NCI-H2196 treated with DMSO at 0.1 percent for 48 hours (cell line): ENCODE measurements around the gene PZP.
"Not testable (repeated sequence)": the region's sequence is repeated elsewhere in the genome, so short reads cannot be mapped to it uniquely, and the experiment has no call there.

ENCODE experiments used
- DNase-seq: peaks from one replicate; lab custom pipeline; 2025; ENCODE audit not compliant: unreplicated experiment; lab: John Stamatoyannopoulos, UW

The PZP gene

DNA sequence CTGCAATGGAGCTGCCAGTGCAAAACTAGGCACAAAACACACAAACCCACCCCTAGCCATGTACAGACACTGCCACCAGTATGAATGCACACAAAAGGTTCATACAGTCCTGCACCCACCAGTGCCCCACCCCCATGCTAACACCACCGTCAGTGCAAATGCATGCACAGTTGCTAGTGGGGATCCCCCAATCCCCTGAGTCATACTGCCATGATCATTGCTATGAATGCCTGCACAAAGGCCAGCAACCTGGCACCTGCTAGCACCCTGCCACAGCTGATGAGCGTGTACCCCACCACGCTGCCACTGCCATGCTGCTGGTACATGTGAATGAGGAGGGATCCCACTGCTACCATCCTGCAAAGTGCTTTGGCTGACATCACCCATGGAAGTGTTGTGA is 23.9 kb downstream of the PZP start:
- DNase-seq: no peak

DNA sequence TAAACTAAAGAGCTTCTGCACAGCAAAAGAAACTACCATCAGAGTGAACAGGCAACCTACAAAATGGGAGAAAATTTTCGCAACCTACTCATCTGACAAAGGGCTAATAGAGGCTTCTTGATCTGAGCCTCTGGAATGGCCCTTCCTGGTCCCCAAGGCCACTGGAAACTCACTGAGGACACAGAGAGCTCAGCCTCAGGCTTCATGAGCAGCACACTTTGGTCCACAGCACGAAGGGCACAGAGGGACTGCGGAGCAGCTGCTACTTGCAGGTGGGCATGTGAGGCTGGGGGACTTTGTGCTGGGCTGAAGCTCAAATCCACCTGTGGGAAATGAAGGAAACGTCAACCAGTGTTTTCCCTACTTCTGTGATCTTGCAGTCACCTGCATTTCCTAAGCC is 27.4 kb downstream of the PZP start:
- DNase-seq: no peak

DNA sequence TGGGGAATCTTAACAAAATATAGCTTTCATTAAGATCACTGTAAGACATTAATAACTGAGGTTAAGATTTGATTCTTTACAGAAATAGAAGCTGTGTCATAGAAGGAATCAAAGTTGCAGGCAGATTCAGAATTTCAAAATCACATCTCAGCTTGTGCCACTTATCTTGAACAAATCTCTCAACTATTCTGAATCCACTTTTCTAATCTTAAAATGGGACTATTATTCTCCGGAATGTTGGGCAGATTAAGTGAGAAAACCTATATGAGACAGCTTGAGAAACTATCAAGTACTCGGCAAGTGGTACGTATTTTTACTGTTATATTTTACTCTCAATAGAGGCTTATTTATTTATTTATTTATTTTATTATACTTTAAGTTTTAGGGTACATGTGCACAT is 28.4 kb downstream of the PZP start:
- no peak for DNase-seq

DNA sequence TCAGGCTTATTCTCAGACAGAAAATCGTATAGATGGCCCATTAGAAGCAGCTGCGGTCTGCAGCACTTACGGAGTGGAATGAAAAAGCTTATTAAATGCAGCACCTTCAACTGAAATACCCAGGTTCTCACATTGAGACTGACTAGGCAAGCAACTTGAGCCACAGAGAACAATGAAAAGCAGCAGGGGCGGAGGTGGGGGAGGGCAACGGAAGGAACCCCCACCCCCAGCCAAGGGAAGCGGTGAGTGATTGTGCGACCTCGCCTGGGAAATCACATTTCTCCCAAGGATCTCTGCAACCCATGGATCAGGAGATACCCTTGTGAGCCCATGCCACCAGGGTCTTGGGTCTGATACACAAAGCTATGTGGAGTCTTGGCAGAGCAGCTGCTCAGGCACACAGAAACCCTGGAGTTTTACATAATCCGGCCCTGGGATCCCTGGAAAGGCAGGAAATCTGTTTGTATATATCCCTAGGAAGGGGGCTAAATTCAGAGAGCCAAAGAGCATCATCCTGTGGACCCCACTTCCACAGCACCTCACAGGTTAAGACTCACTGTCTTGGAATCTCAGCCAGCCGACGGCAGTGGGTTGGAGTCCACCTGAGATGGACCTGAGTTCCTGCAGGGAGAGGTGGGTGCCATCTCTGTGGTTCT is 38.1 kb downstream of the PZP start:
- DNase-seq: no peak

DNA sequence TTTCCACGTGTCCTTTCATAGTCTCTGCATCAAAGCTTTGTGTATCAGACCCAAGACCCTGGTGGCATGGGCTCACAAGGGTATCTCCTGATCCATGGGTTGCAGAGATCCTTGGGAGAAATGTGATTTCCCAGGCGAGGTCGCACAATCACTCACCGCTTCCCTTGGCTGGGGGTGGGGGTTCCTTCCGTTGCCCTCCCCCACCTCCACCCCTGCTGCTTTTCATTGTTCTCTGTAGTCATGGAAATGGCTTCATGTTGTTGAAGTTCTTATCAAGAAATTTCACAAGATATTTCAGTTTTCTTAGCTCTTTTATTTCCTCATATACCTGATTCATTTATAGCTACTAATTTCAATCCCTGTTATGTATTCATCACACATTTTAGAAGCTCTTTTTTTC is 40.9 kb downstream of the PZP start:
- not testable (repeated sequence) for DNase-seq

DNA sequence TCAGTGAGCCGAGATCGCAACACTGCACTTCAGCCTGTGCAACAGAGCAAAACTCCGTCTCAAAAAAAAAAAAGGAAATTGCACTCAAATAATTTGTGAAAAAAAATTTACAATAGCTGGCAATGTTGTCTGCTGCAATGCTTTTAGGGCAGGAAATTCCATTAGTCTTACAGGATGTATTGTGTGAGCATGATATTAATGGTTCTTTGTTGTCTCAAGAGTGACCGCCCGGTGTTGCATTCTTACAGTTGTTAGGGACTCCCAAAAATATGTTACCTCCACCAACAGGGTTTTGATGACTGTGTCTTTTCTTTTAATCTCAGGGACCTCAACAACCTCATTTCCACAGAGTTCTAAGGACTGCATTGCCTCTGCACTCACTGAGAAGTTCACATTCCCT is 44.8 kb downstream of the PZP start:
- no peak for DNase-seq

DNA sequence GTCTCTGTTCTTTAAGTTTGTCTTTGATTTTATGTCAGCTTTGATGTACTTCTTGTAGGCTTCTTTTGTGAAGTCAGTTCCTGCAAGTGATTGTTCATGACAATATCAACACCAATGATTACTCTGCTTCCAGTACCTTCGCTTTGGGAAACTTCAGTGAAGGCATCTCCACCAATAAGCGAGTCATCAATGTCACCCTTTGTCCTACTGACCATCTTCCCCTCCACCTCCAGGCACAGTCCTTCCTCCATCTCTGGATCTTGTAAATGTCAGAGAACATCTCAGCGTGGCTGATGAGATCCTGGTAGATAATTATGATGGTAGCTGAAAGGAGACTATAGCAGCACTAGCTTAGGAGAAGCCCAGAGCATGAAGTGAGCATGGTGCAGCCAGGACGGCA is 52.1 kb downstream of the PZP start:
- DNase-seq: no peak

DNA sequence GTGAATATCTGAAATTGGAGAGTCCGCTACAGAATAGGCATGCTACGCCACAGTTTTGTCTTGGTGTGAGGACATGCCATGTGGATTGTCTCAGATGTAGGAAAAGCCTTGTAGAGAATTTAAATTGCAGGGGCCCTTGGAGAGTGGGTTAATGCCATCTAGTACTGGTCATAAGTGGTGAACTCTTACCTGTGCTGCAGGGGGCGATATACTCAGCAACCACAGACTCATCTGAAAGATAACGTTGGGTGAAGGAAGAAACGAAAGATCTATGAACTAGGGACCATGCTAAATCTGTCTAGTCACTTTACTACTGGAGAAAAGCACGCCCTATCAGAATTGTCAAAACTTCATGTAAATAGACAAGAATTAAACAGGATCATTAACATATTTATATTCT is 58.8 kb downstream of the PZP start:
- DNase-seq: peak; percentile 0

DNA sequence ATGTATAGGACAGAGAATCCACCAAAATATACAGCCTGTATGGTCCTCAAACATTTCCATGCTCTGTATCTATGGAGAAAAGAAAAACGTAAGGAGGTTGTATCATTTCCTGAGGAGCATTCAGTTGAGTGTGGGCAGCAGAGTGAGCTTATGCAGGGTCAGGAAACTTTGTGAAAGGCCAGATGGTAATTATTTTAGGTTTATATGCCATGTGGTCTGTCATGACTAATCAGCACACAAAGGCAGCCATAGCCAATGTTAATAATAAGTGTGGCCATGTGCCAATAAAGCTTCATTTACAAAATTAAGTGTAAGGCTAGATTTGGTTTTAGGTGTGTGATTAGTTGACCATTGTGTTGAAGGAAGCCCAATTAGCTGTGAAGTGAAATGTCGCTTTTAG is 59.3 kb downstream of the PZP start:
- no peak for DNase-seq

DNA sequence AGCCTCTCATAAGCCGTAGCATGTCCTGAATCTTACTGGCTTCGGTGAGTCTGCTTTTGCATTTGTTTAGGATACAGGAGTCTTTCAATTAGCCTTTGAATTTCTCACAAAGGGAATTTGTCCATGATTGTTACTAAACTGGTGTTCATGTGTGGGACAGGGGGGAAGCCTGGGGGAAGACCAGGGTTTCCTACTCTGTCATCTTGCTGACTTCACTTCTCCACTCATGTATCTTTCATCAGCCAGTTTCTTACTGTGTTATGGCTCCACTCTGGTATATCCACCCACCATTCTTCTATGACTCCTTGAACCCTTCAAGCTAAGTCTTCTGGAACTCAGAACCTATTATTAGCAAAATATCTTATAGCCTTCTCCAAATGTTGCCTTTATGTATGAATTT is 60.7 kb downstream of the PZP start:
- DNase-seq: no peak

DNA sequence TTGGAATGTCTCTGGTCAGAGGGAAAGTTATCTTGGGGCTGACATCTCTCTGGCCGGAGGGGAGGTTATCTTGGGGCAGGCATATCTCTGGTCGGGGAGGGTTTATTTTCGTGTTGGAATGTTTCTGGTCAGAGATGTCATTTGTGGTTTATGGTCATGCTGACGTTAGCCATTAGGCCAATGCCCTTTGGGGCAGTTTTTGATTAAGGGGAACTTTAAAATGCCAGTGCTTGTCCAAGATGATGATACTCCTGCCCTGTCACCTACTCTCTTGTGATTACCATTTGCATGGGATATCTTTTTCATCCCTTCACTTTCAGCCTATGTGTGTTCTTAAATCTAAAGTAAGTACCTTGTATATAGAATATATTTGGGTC is 63.5 kb downstream of the PZP start:
- no peak for DNase-seq

DNA sequence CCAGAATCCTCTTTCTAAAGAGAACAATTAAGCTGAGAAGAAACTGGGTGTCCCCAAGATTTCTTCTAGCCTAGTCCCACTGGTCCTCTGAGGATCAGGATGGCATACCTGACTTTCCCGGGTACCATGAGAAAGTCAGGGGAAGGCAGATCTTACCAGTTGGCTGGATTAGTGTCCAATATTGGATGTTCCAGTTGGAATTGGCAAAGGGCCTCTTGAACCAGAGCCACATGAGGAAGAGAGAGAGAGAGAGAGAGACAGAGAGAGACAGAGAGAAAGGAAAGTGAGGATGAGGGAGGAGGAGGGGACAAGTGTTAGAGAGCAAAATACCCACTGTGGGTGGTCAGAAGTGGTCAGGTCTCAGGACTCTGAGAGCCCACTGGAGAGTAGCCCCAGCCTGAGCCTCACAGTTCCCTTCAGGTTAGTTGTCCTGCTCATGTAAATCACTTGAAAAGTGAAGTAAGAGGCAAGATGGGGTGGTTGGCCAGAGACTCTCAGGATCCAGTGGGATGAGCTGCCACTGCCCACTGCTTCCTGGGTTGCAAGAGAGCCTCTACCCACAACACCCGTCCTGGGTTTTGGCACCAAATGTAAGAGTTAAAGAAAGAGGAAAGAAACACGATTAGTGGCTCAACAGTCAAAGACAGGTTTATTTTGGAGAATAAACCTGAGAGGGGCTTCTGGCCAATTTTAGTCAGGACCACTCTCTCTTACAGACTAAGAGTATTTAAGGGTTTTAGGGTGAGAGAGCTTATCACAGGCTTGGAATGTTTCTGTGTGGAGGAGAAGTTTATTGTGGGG is 64.1 kb downstream of the PZP start:
- DNase-seq: no peak

DNA sequence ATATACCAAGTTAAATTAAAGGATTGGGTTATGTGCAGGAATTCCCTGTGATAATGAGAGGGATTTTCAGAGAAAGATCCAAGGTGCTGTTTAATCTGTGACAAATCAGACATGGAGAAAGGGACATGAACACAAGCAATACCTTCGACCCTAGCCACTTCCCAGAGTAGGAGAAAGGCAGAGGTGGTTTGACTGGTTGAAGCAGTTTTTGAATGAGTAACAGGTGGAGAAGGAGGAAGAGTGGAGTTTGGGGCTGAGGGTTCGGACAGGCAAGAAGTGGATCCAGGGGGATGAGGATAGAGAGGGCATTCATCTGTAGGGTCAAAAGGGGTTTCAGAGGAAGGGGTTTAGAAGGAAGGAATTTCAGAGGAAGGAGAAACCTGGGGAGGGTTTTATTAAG is 65.1 kb downstream of the PZP start:
- DNase-seq: no peak

DNA sequence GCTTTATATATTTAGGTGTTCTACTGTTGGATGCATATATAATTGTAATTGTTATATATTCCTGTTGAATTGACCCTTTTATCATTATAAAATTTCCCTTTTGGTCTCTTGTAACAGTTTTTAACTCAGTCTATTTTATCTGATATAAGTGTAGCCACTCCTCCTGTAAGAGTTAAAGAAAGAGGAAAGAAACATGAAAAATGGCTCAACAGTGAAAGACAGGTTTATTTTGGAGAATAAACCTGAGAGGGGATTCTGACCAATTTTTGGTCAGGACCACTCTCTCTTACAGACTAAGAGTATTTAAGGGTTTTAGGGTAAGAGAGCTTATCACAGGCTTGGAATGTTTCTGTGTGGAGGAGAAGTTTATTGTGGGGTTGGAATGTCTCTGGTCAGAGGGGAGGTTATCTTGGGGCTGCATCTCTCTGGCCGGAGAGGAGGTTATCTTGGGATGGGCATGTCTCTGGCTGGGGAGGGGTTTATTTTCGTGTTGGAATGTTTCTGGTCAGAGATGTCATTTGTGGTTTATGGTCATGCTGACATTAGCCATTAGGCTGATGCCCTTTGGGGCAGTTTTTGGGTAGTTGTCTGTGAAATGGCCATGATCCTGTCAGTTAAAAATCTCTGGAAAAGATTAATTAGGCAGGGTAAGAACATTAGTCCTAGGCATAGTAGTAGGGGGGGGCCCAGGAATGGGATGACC is 68.5 kb downstream of the PZP start:
- DNase-seq: not testable (repeated sequence)

DNA sequence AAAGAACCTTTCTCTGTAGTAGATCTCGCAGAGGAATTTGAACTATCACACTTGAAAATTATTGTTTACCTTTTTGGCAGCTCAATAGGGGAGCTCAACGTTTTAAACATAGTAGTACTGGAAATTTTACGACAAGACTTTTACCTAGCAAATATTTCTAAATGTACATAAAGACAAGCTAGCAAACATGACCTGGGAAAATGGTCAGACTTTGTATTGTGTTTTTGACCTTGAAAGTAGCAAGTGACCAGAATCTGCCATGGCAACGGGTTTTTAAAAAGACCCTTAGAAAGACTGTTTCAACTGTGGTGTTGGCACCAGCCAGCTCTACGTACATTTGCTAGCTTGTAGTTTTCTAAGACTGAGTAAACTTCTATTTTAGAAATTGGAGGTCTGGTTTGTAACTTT is 72.3 kb downstream of the PZP start:
- no peak for DNase-seq

DNA sequence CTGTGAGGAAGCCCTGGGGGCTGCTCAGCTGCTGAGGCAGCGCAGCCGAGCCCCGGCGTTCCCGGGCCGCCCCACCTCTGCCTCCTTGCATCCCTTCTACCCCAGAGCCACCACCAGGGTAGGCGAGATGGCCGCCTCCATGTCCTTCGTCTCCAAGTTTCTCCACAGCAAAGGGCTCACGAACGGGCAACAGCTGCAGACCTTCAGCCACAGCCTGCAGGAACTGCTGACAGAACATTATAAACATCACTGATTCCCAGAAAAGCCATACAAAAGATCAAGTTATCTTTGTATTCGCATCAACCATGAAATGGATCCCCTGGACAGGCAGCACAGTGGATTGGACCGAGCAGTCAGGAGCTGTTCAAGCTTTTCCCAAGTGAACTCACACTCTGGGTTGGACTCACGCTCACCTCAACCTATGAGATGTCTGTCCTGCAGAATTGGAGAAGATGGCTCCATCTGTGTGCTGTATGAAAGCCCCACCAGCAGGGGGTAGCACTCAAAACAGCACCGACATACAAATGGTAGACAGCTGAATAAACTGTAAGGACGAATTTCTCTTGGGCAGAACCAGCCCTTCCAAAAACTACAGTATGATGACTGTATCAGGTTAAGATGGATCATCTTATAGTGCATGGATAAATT is 73.1 kb downstream of the PZP start:
- no peak for DNase-seq

DNA sequence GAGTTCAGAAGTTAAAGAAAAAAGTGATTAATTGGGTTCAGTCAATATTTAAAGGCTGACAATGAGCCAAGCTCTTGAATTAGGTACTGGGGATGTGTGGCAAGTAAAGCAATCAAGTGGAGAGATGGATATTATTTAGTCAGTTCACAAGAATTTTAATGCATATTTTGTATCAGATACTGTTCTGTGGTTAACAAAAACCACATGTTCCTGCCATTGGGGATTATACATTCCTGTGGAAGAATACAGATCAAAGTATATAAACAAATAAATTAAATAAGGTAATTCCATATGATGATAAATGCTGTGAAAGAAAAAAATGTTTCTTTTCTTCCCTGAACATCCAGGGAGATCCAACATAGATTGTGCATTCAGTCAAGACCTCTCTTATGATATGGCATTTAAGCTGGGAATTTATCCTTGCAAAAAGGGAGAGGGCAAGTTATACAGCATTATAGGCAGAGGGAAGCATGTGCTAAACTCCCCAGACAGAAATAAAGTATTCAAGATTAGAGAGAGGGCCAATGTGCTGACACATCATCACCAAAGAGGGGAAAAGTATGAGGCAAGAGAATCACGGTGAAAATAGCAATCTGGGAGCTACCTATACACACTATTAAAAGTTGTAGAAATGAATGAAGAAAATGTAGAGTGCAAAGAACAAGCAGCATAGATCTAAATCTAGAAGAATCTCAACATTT is 74.8 kb downstream of the PZP start:
- no peak for DNase-seq

DNA sequence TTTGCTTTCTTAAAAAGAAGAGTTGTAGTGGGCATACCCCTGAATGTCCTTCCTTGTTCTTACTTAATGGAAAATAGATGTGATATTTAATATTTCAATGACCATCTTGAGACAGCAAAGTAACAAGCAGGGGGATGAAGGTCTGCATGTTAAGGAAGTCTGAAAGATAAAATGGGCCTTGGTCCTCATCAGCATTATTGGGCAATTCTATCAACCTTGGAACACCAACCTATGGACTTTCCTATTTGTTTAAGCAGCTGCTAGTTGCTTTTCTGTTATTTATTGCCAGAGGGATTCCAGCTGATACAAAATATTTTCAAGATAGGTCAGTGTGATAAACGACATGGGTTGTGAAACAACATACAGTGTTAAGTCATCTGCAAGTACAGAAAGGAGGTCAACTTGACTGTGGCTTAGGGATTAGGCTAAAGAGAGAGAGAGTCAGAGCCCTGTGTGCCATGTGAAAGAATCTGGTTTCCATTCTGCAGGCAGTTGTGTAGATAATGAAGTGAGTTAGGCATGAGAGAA is 76.1 kb downstream of the PZP start:
- DNase-seq: no peak

DNA sequence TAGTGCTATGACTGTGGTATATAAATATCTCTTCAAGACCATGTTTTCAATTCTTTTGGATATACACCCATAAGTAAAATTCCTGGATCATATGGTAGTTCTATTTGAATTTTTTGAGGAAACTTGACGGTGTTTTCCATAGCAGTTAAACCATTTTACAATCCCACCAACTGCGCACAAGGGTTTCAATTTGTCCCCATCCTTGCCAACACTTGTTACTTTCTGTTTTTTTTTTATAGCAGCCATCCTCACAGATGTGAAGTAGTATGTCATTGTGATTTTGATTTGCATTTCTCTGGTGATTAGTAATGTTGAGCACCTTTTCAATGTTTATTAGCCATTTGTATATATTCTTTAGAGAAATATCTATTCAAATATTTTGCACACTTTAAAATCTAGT is 78.0 kb downstream of the PZP start:
- no peak for DNase-seq

DNA sequence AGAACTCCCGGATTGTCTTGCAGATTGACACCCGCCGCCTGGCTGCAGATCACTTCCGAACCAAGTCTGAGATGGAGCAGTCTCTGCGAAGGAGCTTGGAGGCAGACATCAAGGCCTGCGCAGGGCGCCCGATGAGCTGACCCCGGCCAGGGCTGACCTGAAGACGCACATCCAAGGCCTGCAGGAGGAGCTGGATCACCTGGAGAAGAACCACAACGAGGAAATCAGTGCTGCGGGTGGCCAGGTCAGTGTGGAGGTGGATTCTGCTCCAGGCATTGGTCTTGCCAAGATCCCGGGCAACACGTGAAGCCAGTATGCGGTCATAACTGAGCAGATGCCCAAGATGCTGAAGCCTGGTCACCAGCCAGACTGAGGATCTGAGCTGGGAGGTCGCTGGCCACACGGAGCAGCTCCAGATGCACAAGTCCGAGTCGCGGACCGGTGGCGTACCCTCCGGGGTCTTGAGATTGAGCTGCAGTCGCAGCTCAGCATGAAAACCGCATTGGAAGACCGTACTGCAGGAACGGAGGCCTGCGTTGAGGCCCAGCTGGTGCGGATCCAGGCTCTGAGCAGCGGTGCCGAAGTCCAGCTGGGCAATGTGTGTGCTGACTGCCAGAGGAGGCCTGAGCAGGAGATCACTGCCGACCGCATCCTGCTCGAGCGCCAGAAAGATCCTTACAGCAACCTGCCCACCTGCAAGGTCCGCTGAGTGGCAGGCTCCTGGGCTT is 80.1 kb downstream of the PZP start:
- DNase-seq: no peak
